Upper lobe of left lung (tissue), 4 donors: Measurements from ENCODE around the gene RGL4.
"Not testable (repeated sequence)": the region's sequence is repeated elsewhere in the genome, so short reads cannot be mapped to it uniquely, and the experiment has no call there.

Experiments
- CTCF ChIP-seq, 6 experiments: fragments of 450-650 bp in 4 of 6; fragments of 200-600 bp in 2 of 6; sonication (generic) in 2 of 6; IDR thresholded peaks; one replicate each; pipeline ENCODE4 v1.5.1; 2016 to 2019; ENCODE audit warnings: antibody characterized with exemption in 6 of 6
- EP300 ChIP-seq, 4 donors: sonication (generic); formaldehyde crosslinking; IDR thresholded peaks; one replicate each; pipeline ENCODE4 v1.5.1; 2017; ENCODE audit warnings: antibody characterized with exemption in 4 of 4, control low read depth in 2 of 4
- POLR2A ChIP-seq, 4 donors: fragments of 450-650 bp; IDR thresholded peaks; one replicate each; pipeline ENCODE4 v1.5.1; 2016 to 2017; ENCODE audit warnings: antibody characterized with exemption in 4 of 4, mild to moderate bottlenecking in 2 of 4

GRCh38 chr22:23672307-23673049 is 18.3 kb upstream of the RGL4 start:
- TF ChIP-seq EP300, POLR2A, CTCF (IDR thresholded peaks at IDR 0.05): not testable (repeated sequence)
